ENCODE measurements around the gene ZNF213.

ZNF213 gene

GRCh38 chr16:3112881-3113574 is 21.8 kb upstream of the ZNF213 start:
- no peak for DNase-seq (ENCODE audit: low read depth)
- TF ChIP-seq CTCF (IDR thresholded peaks at IDR 0.05; ENCODE audit: low read depth, low read length) (no peak), POLR2A (IDR thresholded peaks at IDR 0.05; ENCODE audit: extremely low read depth, insufficient read length) (no peak), MAX (IDR thresholded peaks at IDR 0.05; ENCODE audit: low read depth, low read length) (no peak), MYC (IDR thresholded peaks at IDR 0.05; ENCODE audit: low read depth, low read length) (no peak)
- no peak overlapping the region for H3K4me3 ChIP-seq (ENCODE audit: low read depth, low read length)

GRCh38 chr16:3113765-3114479 is 20.9 kb upstream of the ZNF213 start:
- DNase-seq (ENCODE audit: low read depth): no peak
- TF ChIP-seq CTCF (IDR thresholded peaks at IDR 0.05; ENCODE audit: low read depth, low read length): peak; percentile 17
- TF ChIP-seq MYC (IDR thresholded peaks at IDR 0.05; ENCODE audit: low read depth, low read length): no peak
- no peak overlapping the region for H3K4me3 ChIP-seq (ENCODE audit: low read depth, low read length)

- H3K4me3 ChIP-seq (ENCODE audit: low read depth, low read length): no peak overlapping the region
- TF ChIP-seq CTCF (IDR thresholded peaks at IDR 0.05; ENCODE audit: low read depth, low read length) (no peak), MAX (IDR thresholded peaks at IDR 0.05; ENCODE audit: low read depth, low read length) (no peak), MYC (IDR thresholded peaks at IDR 0.05; ENCODE audit: low read depth, low read length) (no peak), POLR2A (IDR thresholded peaks at IDR 0.05; ENCODE audit: extremely low read depth, insufficient read length) (no peak)
- DNase-seq (ENCODE audit: low read depth): no peak
These were observed 19.8 kb upstream of the ZNF213 start for GRCh38 chr16:3115003-3115402.

GRCh38 chr16:3115561-3115960 is 19.3 kb upstream of the ZNF213 start:
- no peak overlapping the region for H3K4me3 ChIP-seq (ENCODE audit: low read depth, low read length)
- DNase-seq (ENCODE audit: low read depth): no peak
- TF ChIP-seq CTCF (IDR thresholded peaks at IDR 0.05; ENCODE audit: low read depth, low read length): peak; percentile 8
- TF ChIP-seq POLR2A (IDR thresholded peaks at IDR 0.05; ENCODE audit: extremely low read depth, insufficient read length): no peak

GRCh38 chr16:3118204-3118790 is 16.5 kb upstream of the ZNF213 start:
- TF ChIP-seq CTCF (IDR thresholded peaks at IDR 0.05; ENCODE audit: low read depth, low read length) (no peak), MAX (IDR thresholded peaks at IDR 0.05; ENCODE audit: low read depth, low read length) (no peak), POLR2A (IDR thresholded peaks at IDR 0.05; ENCODE audit: extremely low read depth, insufficient read length) (no peak), MYC (IDR thresholded peaks at IDR 0.05; ENCODE audit: low read depth, low read length) (no peak)
- no peak for DNase-seq (ENCODE audit: low read depth)
- H3K4me3 ChIP-seq (ENCODE audit: low read depth, low read length): no peak overlapping the region

Measured in NB4 (cell line).